GM19397 (cell line): ENCODE measurements around the gene PGGHG.
"Not testable (repeated sequence)": the region's sequence is repeated elsewhere in the genome, so short reads cannot be mapped to it uniquely, and the experiment has no call there.

Source experiments
- ATAC-seq: cut with Tn5 transposase; IDR thresholded peaks from one replicate; pipeline ENCODE4 v1.9.1; 2021; ENCODE audit warnings: mild to moderate bottlenecking, moderate library complexity; ENCODE audit not compliant: unreplicated experiment

Gene PGGHG

GRCh38 chr11:284105-285020 is 4.6 kb upstream of the PGGHG start:
- ATAC-seq, result no peak

GRCh38 chr11:285021-285893 is 3.7 kb upstream of the PGGHG start:
- ATAC-seq, result no peak

- ATAC-seq, result no peak
These were observed 3.1 kb upstream of the PGGHG start for GRCh38 chr11:285894-286220.

GRCh38 chr11:286977-287820 is 1.7 kb upstream of the PGGHG start:
- not testable (repeated sequence) for ATAC-seq

- ATAC-seq, result no peak
These were observed 977 bp upstream of the PGGHG start for GRCh38 chr11:287821-288477.

GRCh38 chr11:289398-289711 is 429 bp downstream of the PGGHG start:
- ATAC-seq, result no peak

GRCh38 chr11:289712-290620 is 1.0 kb downstream of the PGGHG start:
- ATAC-seq, result no peak

GRCh38 chr11:290621-291231 is 1.8 kb downstream of the PGGHG start:
- ATAC-seq, result no peak

GRCh38 chr11:291281-292210 is 2.6 kb downstream of the PGGHG start:
- ATAC-seq, result no peak

- ATAC-seq, result no peak
These were observed 3.5 kb downstream of the PGGHG start for GRCh38 chr11:292211-293121.

- ATAC-seq, result no peak
These were observed 4.4 kb downstream of the PGGHG start for GRCh38 chr11:293271-293851.

GRCh38 chr11:293852-294661 is 5.1 kb downstream of the PGGHG start:
- no peak for ATAC-seq

- ATAC-seq, result no peak
These were observed 5.9 kb downstream of the PGGHG start for GRCh38 chr11:294780-295179.

- no peak for ATAC-seq
These were observed 6.6 kb downstream of the PGGHG start for GRCh38 chr11:295351-296170.
